Brain microvascular endothelial cell (primary cell): ENCODE measurements around the gene IL36G.

ENCODE experiments used
- DNase-seq: peaks from one replicate; pipeline ENCODE4 v3.0.0-alpha.2; 2020
- H3K27ac ChIP-seq: fragments of 250-450 bp; sonication (Bioruptor Pico); 2 replicates; pipeline ENCODE4 v1.5.1; 2020; ENCODE audit warnings: mild to moderate bottlenecking, moderate library complexity
- H3K27me3 ChIP-seq: fragments of 250-450 bp; sonication (Bioruptor Pico); replicated peaks from 2 replicates; pipeline ENCODE4 v1.5.1; 2020; ENCODE audit warnings: mild to moderate bottlenecking
- H3K36me3 ChIP-seq: fragments of 250-450 bp; sonication (Bioruptor Pico); replicated peaks from 2 replicates; pipeline ENCODE4 v1.5.1; 2020; ENCODE audit warnings: mild to moderate bottlenecking
- H3K4me3 ChIP-seq: 2 replicates; pipeline ENCODE4 v1.5.1; 2011; ENCODE audit warnings: low read depth, mild to moderate bottlenecking, control low read depth, low read length, moderate library complexity
- CTCF ChIP-seq: IDR thresholded peaks from 2 replicates; pipeline ENCODE4 v1.5.1; 2011; ENCODE audit warnings: low read depth, mild to moderate bottlenecking, moderate library complexity, low read length, control low read depth, inconsistent platforms; ENCODE audit errors: missing control alignments
- in situ Hi-C: cut with HindIII; loops from 2 replicates; pipeline ENCODE4 v1.10.0; 2017; ENCODE audit warnings: low sequenced_read_pairs, low pct_ligation_motif_present

The IL36G gene

GRCh38 chr2:113012436-113013335 is 34.9 kb downstream of the IL36G start:
- Histone ChIP-seq H3K4me3 (no peak overlapping the region), H3K27me3 (peaks cover 2% of the 10 kb centered on the region), H3K36me3 (no peaks in the 10 kb centered on the region), H3K27ac (peak overlapping the region; percentile 11)
- DNase-seq: peak; percentile 75
- in situ Hi-C loops: no loop called here
- no peak for TF ChIP-seq CTCF

- H3K4me3 ChIP-seq: no peak overlapping the region
- TF ChIP-seq CTCF: no peak
- H3K27me3 ChIP-seq: peaks cover 2% of the 10 kb centered on the region
- in situ Hi-C loops: no loop called here
- H3K36me3 ChIP-seq: no peaks in the 10 kb centered on the region
- no peak overlapping the region for H3K27ac ChIP-seq
- DNase-seq: no peak
These were observed 35.5 kb downstream of the IL36G start for GRCh38 chr2:113013336-113013661.

- TF ChIP-seq CTCF: no peak
- Histone ChIP-seq H3K4me3 (no peak overlapping the region), H3K36me3 (no peaks in the 10 kb centered on the region), H3K27me3 (peaks cover 2% of the 10 kb centered on the region), H3K27ac (no peak overlapping the region)
- DNase-seq: no peak
- in situ Hi-C loops: no loop called here
These were observed 36.3 kb downstream of the IL36G start for GRCh38 chr2:113014067-113014466.

- Histone ChIP-seq H3K27me3 (peaks cover 2% of the 10 kb centered on the region), H3K36me3 (no peaks in the 10 kb centered on the region), H3K4me3 (no peak overlapping the region), H3K27ac (no peak overlapping the region)
- in situ Hi-C loops: no loop called here
- DNase-seq: no peak
- TF ChIP-seq CTCF: no peak
These were observed 37.2 kb downstream of the IL36G start for GRCh38 chr2:113015042-113015441.

GRCh38 chr2:113015655-113016054 is 37.8 kb downstream of the IL36G start:
- in situ Hi-C loops: no loop called here

More at GRCh38 chr2:113015655-113016054, 37.8 kb downstream of the IL36G start:
- TF ChIP-seq CTCF: no peak
- no peak overlapping the region for H3K4me3 ChIP-seq
- DNase-seq: no peak
- no peak overlapping the region for H3K27ac ChIP-seq
- H3K27me3 ChIP-seq: peaks cover 2% of the 10 kb centered on the region
- H3K36me3 ChIP-seq: no peaks in the 10 kb centered on the region
